Omental fat pad (tissue), 4 donors: ENCODE measurements around the gene SMURF2. TPM values are rescaled to one million over a fixed set of nuclear protein-coding genes. Genes with fewer than 3 reads are reported as not detected.
A peak's percentile ranks its signal among the peaks of the same experiment; 100 is the strongest.

Experiments used
- ATAC-seq: fragments of 150-250 bp; one replicate; pipeline ENCODE4 v1.9.1; 2016; ENCODE audit warnings: mild to moderate bottlenecking, moderate library complexity; ENCODE audit not compliant: low FRiP score
- DNase-seq: peaks from one replicate; pipeline ENCODE4 v3.0.0-alpha.2; 2019; ENCODE audit warnings: low spot score
- total RNA-seq, 4 donors: library from RNA; depleted of rRNA; stranded (reverse); fragments of >200 nt; gene quantifications; one replicate each; pipeline ENCODE4 v1.1.0, GENCODE V29; 2016
- TF ChIP-seq, protein P1 (sequence below), 3 donors: fragments of 450-650 bp; IDR thresholded peaks; one replicate each; pipeline ENCODE4 v1.5.1; 2016 to 2017; ENCODE audit warnings: antibody characterized with exemption in 3 of 3, mild to moderate bottlenecking in 3 of 3, moderate library complexity in 2 of 3

Gene SMURF2
- total RNA-seq, 4 donors from 2014 or later: 26.8 to 38.1 (median 29.5) TPM

DNA sequence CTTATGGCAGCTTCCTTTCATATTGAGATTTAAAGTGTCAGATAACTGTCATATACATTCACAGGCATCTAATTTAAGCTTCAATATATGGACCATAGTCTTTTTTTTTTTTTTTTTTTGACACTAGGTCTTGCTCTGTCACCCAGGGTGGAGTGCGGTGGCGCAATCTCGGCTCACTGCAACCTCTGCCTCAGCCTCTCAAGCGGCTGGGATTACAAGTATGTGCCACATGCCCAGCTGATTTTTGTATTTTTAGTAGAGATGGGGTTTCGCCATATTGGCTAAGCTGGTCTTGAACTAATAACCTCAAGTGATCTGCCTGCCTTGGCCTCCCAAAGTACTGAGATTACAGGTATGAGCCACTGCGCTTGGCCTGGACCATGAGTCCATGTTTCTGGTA, 141.7 kb downstream of the SMURF2 start:
- ATAC-seq (no peak), DNase-seq (no peak)
- TF ChIP-seq, protein P1, sequence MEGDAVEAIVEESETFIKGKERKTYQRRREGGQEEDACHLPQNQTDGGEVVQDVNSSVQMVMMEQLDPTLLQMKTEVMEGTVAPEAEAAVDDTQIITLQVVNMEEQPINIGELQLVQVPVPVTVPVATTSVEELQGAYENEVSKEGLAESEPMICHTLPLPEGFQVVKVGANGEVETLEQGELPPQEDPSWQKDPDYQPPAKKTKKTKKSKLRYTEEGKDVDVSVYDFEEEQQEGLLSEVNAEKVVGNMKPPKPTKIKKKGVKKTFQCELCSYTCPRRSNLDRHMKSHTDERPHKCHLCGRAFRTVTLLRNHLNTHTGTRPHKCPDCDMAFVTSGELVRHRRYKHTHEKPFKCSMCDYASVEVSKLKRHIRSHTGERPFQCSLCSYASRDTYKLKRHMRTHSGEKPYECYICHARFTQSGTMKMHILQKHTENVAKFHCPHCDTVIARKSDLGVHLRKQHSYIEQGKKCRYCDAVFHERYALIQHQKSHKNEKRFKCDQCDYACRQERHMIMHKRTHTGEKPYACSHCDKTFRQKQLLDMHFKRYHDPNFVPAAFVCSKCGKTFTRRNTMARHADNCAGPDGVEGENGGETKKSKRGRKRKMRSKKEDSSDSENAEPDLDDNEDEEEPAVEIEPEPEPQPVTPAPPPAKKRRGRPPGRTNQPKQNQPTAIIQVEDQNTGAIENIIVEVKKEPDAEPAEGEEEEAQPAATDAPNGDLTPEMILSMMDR (IDR thresholded peaks at IDR 0.05): no peak

DNA sequence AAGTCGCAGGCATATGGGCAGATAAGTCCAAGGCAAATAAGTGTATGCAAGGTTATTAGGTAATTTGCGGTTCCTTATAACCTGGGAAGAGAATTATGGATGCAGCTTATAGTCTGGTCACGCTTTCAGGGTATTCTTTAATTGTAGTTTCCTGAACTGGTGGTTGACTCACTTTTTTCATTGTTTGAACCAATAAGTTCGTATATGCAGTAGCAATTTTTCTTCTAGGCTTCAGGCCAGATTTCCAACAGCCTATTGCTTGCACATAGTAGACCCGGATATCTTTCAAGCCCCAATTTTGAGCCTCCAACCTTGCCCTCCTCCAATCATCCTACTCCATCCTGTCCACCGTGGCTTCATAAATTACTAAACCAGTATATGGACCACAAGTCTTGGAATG, 142.5 kb downstream of the SMURF2 start:
- TF ChIP-seq, protein P1 (IDR thresholded peaks at IDR 0.05): no peak
- ATAC-seq (no peak), DNase-seq (no peak)

DNA sequence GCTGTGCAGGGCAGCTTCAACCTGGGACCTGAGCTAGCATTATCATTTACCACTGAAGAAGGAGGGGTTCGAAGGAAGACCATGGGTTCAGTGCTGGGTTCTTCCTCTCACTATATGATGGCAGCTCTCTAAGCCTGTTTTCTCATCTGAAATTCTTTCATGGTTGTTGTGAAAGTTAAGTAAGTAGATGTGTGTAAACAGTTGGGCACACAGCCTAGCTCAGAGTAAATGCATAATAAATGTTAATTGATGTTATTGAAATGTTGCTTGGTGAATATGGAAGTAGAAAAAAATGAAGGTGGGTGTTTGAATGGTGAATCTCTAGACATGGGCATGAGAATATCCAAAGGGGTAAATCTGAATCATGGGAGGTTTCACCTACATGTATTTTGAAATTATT, 146.3 kb downstream of the SMURF2 start:
- TF ChIP-seq, protein P1 (IDR thresholded peaks at IDR 0.05): no peak
- ATAC-seq (no peak), DNase-seq (no peak)

DNA sequence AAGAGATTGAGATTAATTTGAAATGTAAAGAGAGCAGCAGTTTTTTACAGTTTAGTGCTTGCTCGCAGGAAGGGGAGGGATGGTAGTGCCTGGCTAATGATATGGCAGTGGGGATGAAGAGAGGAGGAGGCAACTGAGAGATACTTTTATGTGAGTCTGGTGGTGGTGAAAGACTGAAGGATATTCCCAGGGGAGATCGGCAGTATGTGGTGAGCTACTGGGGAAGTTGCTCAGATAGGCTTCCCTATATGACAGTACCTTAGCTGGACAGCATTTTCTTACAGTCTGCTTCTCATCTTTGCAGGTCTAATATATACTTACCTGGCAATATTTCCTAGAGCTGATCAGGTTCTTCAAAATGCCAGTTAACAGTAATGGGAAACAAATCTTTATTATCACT, 146.7 kb downstream of the SMURF2 start:
- ATAC-seq: no peak
- DNase-seq: no peak
- TF ChIP-seq, protein P1 (IDR thresholded peaks at IDR 0.05): no peak

DNA sequence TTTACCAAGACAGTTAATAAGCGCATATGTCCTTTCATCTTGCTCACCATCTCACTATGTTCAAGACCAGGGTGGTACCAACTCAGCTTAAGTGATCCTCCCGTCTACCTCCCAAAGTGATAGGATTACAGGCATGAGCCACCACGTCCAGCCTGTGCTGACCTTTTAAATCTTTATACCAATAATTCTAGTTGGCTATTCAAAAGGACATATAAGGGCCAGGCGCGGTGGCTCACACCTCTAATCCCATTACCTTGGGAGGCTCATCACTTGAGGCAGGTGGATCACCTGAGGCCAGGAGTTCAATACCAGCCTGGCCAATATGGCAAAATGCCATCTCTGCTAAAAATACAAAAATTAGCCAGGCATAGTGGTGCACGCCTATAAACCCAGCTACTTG, 152.9 kb downstream of the SMURF2 start:
- TF ChIP-seq, protein P1 (IDR thresholded peaks at IDR 0.05): no peak
- ATAC-seq (no peak), DNase-seq (no peak)

DNA sequence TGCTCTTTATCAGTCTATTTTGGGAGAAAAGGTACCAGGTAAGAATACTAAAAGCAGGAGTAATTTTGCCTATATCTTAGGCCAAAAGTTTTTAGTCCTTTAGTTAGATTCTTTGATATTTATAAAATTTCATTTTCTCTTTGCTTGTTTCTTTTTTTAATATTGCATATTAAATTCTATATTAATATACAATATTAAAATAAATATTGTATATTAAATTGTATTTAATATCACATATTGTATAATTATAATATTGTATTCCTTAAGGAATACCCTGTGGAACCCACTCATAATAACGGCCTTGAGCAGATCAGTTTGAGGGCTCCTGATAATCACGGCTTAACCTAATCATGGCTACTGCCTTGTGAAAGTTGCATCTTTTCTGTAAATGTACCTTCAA, 153.4 kb downstream of the SMURF2 start:
- DNase-seq: no peak
- TF ChIP-seq, protein P1 (IDR thresholded peaks at IDR 0.05): no peak
- no peak for ATAC-seq

DNA sequence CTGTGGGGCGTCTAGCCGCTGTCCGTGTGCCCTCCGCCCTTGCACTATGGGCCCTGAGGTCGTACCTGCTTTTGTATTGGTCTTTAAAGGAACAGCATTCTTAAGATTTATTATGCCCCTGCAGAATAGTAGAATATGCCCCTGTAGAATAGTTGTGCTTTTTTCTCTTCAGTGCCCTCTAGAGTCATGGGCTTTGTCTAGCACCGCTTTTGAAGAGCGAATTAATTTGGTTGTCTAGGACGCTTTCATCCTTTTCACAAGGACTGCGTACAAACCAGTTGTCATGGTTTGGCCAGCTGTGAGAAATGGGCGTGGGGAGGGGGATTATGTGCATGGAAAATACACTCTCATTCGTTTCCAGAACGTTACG, 154.7 kb downstream of the SMURF2 start:
- TF ChIP-seq, protein P1 (IDR thresholded peaks at IDR 0.05): no peak
- DNase-seq (no peak), ATAC-seq (peak; percentile 20)
